OCI-M1 (cell line): ENCODE data around the gene HYAL2.
"Not testable (repeated sequence)": the region's sequence is repeated elsewhere in the genome, so short reads cannot be mapped to it uniquely, and the experiment has no call there.

ENCODE experiments used
- DNase-seq: peaks from one replicate; lab custom pipeline; 2025; lab: John Stamatoyannopoulos, UW

HYAL2 gene

GRCh38 chr3:50292159-50293078, 30.1 kb downstream of the HYAL2 start, which contains the start of gene IFRD2:
IFRD2 (minus strand) TSS chr3:50292429; CDS start chr3:50292274, 155 bp downstream.
- DNase-seq: peak; percentile 95

- DNase-seq: no peak
Observed at GRCh38 chr3:50290161-50290641, 32.3 kb downstream of the HYAL2 start.

- no peak for DNase-seq
Observed at GRCh38 chr3:50289130-50289529, 33.4 kb downstream of the HYAL2 start.

GRCh38 chr3:50288387-50289007, 34.0 kb downstream of the HYAL2 start:
- no peak for DNase-seq

GRCh38 chr3:50287262-50287661, 35.3 kb downstream of the HYAL2 start:
- DNase-seq: no peak

GRCh38 chr3:50286322-50287227, 36.0 kb downstream of the HYAL2 start:
- no peak for DNase-seq

GRCh38 chr3:50284121-50284520, 38.4 kb downstream of the HYAL2 start:
- not testable (repeated sequence) for DNase-seq

GRCh38 chr3:50279255-50280016, 43.1 kb downstream of the HYAL2 start:
- DNase-seq: no peak

- DNase-seq: no peak
Observed at GRCh38 chr3:50278880-50279224, 43.7 kb downstream of the HYAL2 start, which contains the start of gene LSMEM2. LSMEM2 (plus strand) TSS chr3:50279087; CDS start chr3:50279114, 27 bp downstream.

- DNase-seq: no peak
Observed at GRCh38 chr3:50278123-50278879, 44.2 kb downstream of the HYAL2 start.

- DNase-seq: no peak
Observed at GRCh38 chr3:50276762-50277101, 45.8 kb downstream of the HYAL2 start.

- no peak for DNase-seq
Observed at GRCh38 chr3:50275996-50276761, 46.4 kb downstream of the HYAL2 start.

- no peak for DNase-seq
Observed at GRCh38 chr3:50275141-50275995, 47.2 kb downstream of the HYAL2 start.

GRCh38 chr3:50274371-50275104, 48.0 kb downstream of the HYAL2 start:
- DNase-seq: peak; percentile 70

GRCh38 chr3:50273689-50274065, 48.9 kb downstream of the HYAL2 start:
- DNase-seq: no peak

GRCh38 chr3:50272911-50273688, 49.4 kb downstream of the HYAL2 start:
- peak; percentile 89 for DNase-seq

GRCh38 chr3:50272538-50272910, 50.0 kb downstream of the HYAL2 start:
- DNase-seq: not testable (repeated sequence)
